Activated CD4-positive, alpha-beta T cell treated with anti-CD3 and anti-CD28 coated beads for 4 hours (primary cell): Measurements from ENCODE around the gene AQP12B.

Experiments
- DNase-seq, 2 donors: peaks; one replicate each; pipeline ENCODE4 v3.0.0-alpha.2; 2020

The AQP12B gene

GRCh38 chr2:240647503-240648154 lies 35.1 kb downstream of the AQP12B start:
- DNase-seq = no peak

- DNase-seq = no peak
These were observed 35.7 kb downstream of the AQP12B start for GRCh38 chr2:240646900-240647502.

GRCh38 chr2:240646176-240646899 lies 36.3 kb downstream of the AQP12B start:
- DNase-seq = no peak

GRCh38 chr2:240645801-240646175 lies 36.9 kb downstream of the AQP12B start:
- no peak for DNase-seq

GRCh38 chr2:240645346-240645745 lies 37.3 kb downstream of the AQP12B start:
- DNase-seq = no peak

GRCh38 chr2:240644859-240645301 lies 37.8 kb downstream of the AQP12B start:
- no peak for DNase-seq

- DNase-seq = no peak
These were observed 38.5 kb downstream of the AQP12B start for GRCh38 chr2:240644171-240644651.

GRCh38 chr2:240643811-240644150 lies 38.9 kb downstream of the AQP12B start:
- no peak for DNase-seq

GRCh38 chr2:240643093-240643810 lies 39.4 kb downstream of the AQP12B start:
- DNase-seq = no peak

- DNase-seq = no peak
These were observed 39.9 kb downstream of the AQP12B start for GRCh38 chr2:240642806-240643092.

GRCh38 chr2:240642061-240642805 lies 40.5 kb downstream of the AQP12B start:
- DNase-seq = no peak

- no peak for DNase-seq
These were observed 41.7 kb downstream of the AQP12B start for GRCh38 chr2:240640939-240641338.

GRCh38 chr2:240639566-240639965 lies 43.1 kb downstream of the AQP12B start:
- no peak for DNase-seq

- DNase-seq = no peak
These were observed 44.0 kb downstream of the AQP12B start for GRCh38 chr2:240638512-240639160.

GRCh38 chr2:240637901-240638345 lies 44.8 kb downstream of the AQP12B start:
- DNase-seq = no peak

GRCh38 chr2:240637116-240637900 lies 45.4 kb downstream of the AQP12B start:
- no peak for DNase-seq

GRCh38 chr2:240636563-240637115 lies 46.0 kb downstream of the AQP12B start:
- DNase-seq = no peak

- DNase-seq = no peak
These were observed 46.6 kb downstream of the AQP12B start for GRCh38 chr2:240635998-240636547.

GRCh38 chr2:240635121-240635997 lies 47.3 kb downstream of the AQP12B start:
- no peak for DNase-seq

- no peak for DNase-seq
These were observed 50.4 kb downstream of the AQP12B start for GRCh38 chr2:240632306-240632721.
